ENCODE data around the gene TUFM. TPM values are rescaled to one million over a fixed set of nuclear protein-coding genes. Genes with fewer than 3 reads are reported as not detected.

Gene TUFM
- total RNA-seq, 2 donors from 2014 or later, result 122 to 165 TPM

GRCh38 chr16:28844226-28844885, 1.8 kb downstream of the TUFM start:
- no peak for DNase-seq (ENCODE audit: low spot score)
- no peak overlapping the region for H3K4me3 ChIP-seq

GRCh38 chr16:28843766-28844165, 2.4 kb downstream of the TUFM start:
- Histone ChIP-seq H3K4me3 (no peak overlapping the region), H3K27me3 (no peaks in the 10 kb centered on the region), H3K36me3 (peaks cover 37% of the 10 kb centered on the region), H3K4me1 (peaks cover 0 to 22% of the 10 kb centered on the region in 2 donors), H3K27ac (no peak overlapping the region), H3K9me3 (no peaks in the 10 kb centered on the region)
- DNase-seq (ENCODE audit: low spot score), result no peak
- TF ChIP-seq CTCF (IDR thresholded peaks at IDR 0.05), result no peak

More at GRCh38 chr16:28844226-28844885, 1.8 kb downstream of the TUFM start:
- Histone ChIP-seq H3K36me3 (peaks cover 37% of the 10 kb centered on the region), H3K27ac (no peak overlapping the region), H3K27me3 (no peaks in the 10 kb centered on the region), H3K4me1 (peaks cover 0 to 22% of the 10 kb centered on the region in 2 donors), H3K9me3 (no peaks in the 10 kb centered on the region)
- TF ChIP-seq CTCF (IDR thresholded peaks at IDR 0.05), result no peak

GRCh38 chr16:28842696-28843095, 3.5 kb downstream of the TUFM start:
- no peak for TF ChIP-seq CTCF (IDR thresholded peaks at IDR 0.05)
- DNase-seq (ENCODE audit: low spot score), result no peak
- no peaks in the 10 kb centered on the region for H3K9me3 ChIP-seq
- no peak overlapping the region for H3K27ac ChIP-seq
- no peak overlapping the region for H3K4me3 ChIP-seq
- H3K36me3 ChIP-seq, result peaks cover 37% of the 10 kb centered on the region
- peaks cover 0 to 22% of the 10 kb centered on the region in 2 donors for H3K4me1 ChIP-seq
- H3K27me3 ChIP-seq, result no peaks in the 10 kb centered on the region

GRCh38 chr16:28839899-28840298, 6.2 kb downstream of the TUFM start:
- DNase-seq (ENCODE audit: low spot score), result no peak
- H3K27ac ChIP-seq, result no peak overlapping the region

GRCh38 chr16:28839004-28839639, 7.0 kb downstream of the TUFM start:
- Histone ChIP-seq H3K27me3 (no peaks in the 10 kb centered on the region), H3K36me3 (peaks cover 61% of the 10 kb centered on the region), H3K27ac (no peak overlapping the region), H3K4me3 (no peak overlapping the region), H3K9me3 (no peaks in the 10 kb centered on the region), H3K4me1 (no peaks in the 10 kb centered on the region)
- DNase-seq (ENCODE audit: low spot score), result no peak
- no peak for TF ChIP-seq CTCF (IDR thresholded peaks at IDR 0.05)

More at GRCh38 chr16:28839899-28840298, 6.2 kb downstream of the TUFM start:
- TF ChIP-seq CTCF (IDR thresholded peaks at IDR 0.05), result no peak
- no peaks in the 10 kb centered on the region for H3K27me3 ChIP-seq
- H3K4me1 ChIP-seq, result peaks cover 0 to 4% of the 10 kb centered on the region in 2 donors
- no peak overlapping the region for H3K4me3 ChIP-seq
- H3K9me3 ChIP-seq, result no peaks in the 10 kb centered on the region
- peaks cover 59% of the 10 kb centered on the region for H3K36me3 ChIP-seq
